ENCODE measurements around the gene NEU2. TPM values are rescaled to one million over a fixed set of nuclear protein-coding genes. Genes with fewer than 3 reads are reported as not detected.

The NEU2 gene
- total RNA-seq, 2 donors from 2014 or later, result not detected

DNA sequence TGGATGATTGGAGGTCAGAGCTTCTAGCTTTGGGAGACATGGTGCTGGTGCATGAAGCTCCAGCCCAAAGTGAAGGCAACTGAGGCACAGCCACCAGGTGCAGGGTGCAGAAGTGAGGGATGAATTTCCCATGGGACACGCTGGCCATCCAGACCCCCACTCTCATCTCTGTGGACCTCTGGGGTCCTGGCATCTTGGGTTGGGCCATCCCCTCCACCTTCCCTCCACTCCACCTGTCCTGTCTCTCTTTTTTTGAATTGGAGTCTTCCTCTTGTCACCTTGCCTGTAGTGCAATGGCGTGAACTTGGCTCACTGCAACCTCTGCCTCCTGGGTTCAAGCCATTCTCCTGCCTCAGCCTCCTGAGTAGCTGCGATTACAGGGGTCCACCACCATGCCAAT is 22.8 kb upstream of the NEU2 start:
- H3K9me3 ChIP-seq, result no peaks in the 10 kb centered on the region
- no peak for ATAC-seq
- WGBS, 2 donors, result 95 to 98% methylated on average over 3 of the region's 3 CpGs
- peaks cover 29% of the 10 kb centered on the region for H3K4me1 ChIP-seq
- TF ChIP-seq, protein P1, sequence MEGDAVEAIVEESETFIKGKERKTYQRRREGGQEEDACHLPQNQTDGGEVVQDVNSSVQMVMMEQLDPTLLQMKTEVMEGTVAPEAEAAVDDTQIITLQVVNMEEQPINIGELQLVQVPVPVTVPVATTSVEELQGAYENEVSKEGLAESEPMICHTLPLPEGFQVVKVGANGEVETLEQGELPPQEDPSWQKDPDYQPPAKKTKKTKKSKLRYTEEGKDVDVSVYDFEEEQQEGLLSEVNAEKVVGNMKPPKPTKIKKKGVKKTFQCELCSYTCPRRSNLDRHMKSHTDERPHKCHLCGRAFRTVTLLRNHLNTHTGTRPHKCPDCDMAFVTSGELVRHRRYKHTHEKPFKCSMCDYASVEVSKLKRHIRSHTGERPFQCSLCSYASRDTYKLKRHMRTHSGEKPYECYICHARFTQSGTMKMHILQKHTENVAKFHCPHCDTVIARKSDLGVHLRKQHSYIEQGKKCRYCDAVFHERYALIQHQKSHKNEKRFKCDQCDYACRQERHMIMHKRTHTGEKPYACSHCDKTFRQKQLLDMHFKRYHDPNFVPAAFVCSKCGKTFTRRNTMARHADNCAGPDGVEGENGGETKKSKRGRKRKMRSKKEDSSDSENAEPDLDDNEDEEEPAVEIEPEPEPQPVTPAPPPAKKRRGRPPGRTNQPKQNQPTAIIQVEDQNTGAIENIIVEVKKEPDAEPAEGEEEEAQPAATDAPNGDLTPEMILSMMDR (IDR thresholded peaks at IDR 0.05), result no peak
- TF ChIP-seq POLR2A (IDR thresholded peaks at IDR 0.05), result no peak
- intact Hi-C loops (cut with DNase I), result no loop called here
- no peak for DNase-seq
- no peak overlapping the region for H3K4me3 ChIP-seq
- no peaks in the 10 kb centered on the region for H3K27me3 ChIP-seq
- no peak overlapping the region for H3K27ac ChIP-seq
- no peaks in the 10 kb centered on the region for H3K36me3 ChIP-seq (replicated peaks in 1 of 2; ENCODE audit: insufficient read depth in 1 of 2, low read depth in 2 of 2)

DNA sequence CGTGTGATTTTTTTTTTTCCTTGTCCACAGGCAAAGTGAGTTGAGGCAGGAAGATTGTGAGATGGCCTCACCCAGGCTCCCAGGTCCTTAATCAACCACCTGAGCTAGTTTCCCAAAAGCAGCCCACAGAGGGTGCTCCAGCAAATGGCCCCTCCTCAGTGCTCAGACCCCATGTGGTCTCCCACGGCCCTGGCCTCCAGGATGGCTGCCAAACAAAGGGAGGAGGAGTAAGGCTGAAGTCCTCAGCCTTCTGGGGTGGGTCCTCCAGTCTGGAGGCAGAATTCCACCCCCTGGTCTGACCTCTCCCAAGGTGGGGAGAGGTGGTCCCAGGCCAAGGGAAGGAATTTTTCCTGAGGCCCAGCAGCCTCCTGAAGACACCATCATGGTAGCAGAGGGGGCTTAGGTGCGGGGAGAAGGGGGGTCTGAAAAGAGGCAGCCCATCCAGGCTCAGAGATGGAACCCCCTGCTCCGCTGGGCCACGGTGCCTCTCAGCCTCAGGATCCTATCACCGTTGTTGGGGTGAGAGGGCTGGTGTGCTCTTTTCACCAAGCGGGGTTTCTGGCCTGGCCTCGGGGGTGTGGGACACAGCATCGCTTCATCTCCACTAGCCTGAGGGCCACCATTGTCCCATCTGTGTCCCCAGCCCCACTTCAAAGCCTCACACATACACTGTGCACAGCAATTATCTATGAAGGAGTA is 21.8 kb upstream of the NEU2 start:
- ATAC-seq, result no peak
- WGBS, 2 donors, result 88 to 91% methylated on average over 9 of the region's 9 CpGs

DNA sequence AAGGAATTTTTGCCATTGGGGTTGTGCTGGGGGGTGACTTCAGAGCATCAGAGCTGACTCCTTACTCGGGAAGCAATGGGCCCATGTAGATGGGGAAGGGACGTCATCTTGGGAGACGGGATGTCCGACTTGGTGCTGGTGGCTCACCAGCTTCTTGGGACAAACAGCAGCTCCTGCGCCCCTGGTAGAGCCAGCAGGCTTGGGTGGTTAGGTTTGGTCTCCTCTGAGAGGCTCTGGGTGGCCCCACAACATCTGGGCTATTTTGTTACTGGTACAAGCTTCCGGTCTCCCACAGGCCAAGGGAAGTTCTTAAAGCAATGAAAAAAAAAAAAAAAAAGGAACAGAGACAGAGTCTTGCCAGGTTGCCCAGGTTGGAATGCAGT is 21.2 kb upstream of the NEU2 start:
- Histone ChIP-seq H3K4me3 (no peak overlapping the region), H3K27ac (peak overlapping the region in 3 of 4 donors; percentile 80 to 86 (median 82)), H3K36me3 (replicated peaks in 1 of 2; ENCODE audit: insufficient read depth in 1 of 2, low read depth in 2 of 2) (no peaks in the 10 kb centered on the region), H3K27me3 (no peaks in the 10 kb centered on the region), H3K9me3 (no peaks in the 10 kb centered on the region), H3K4me1 (peaks cover 29% of the 10 kb centered on the region)
- 84 to 94% methylated on average over 6 of the region's 6 CpGs for WGBS, 2 donors
- DNase-seq (no peak), ATAC-seq (no peak)
- TF ChIP-seq, protein P1 (IDR thresholded peaks at IDR 0.05), result no peak
- TF ChIP-seq POLR2A (IDR thresholded peaks at IDR 0.05), result no peak
- intact Hi-C loops (cut with DNase I), result no loop called here

More for the DNA sequence above, 21.8 kb upstream of the NEU2 start:
- DNase-seq, result no peak
- H3K4me1 ChIP-seq, result peaks cover 29% of the 10 kb centered on the region
- H3K36me3 ChIP-seq (replicated peaks in 1 of 2; ENCODE audit: insufficient read depth in 1 of 2, low read depth in 2 of 2), result no peaks in the 10 kb centered on the region
- intact Hi-C loops (cut with DNase I), result no loop called here
- H3K9me3 ChIP-seq, result no peaks in the 10 kb centered on the region
- peak overlapping the region in 1 of 4 donors; percentile 86 for H3K27ac ChIP-seq
- no peak for TF ChIP-seq POLR2A (IDR thresholded peaks at IDR 0.05)
- TF ChIP-seq, protein P1 (IDR thresholded peaks at IDR 0.05), result no peak
- no peaks in the 10 kb centered on the region for H3K27me3 ChIP-seq
- no peak overlapping the region for H3K4me3 ChIP-seq

- Histone ChIP-seq H3K4me1 (peaks cover 29% of the 10 kb centered on the region), H3K27me3 (no peaks in the 10 kb centered on the region), H3K9me3 (no peaks in the 10 kb centered on the region), H3K4me3 (no peak overlapping the region), H3K27ac (peak overlapping the region; percentile 62 to 86 (median 81)), H3K36me3 (replicated peaks in 1 of 2; ENCODE audit: insufficient read depth in 1 of 2, low read depth in 2 of 2) (no peaks in the 10 kb centered on the region)
- intact Hi-C loops (cut with DNase I), result no loop called here
- 80 to 90% methylated on average over 1 of the region's 1 CpG for whole genome bisulfite sequencing, 2 donors
- TF ChIP-seq, protein P1 (IDR thresholded peaks at IDR 0.05), result no peak
- TF ChIP-seq POLR2A (IDR thresholded peaks at IDR 0.05), result no peak
- DNase-seq (no peak), ATAC-seq (no peak)
Measured at GRCh38 chr2:233011702-233012131, 20.8 kb upstream of the NEU2 start.
